Vagina (tissue), 2 donors: ENCODE data around the gene FBL. TPM values are rescaled to one million over a fixed set of nuclear protein-coding genes. Genes with fewer than 3 reads are reported as not detected.
"Not testable (repeated sequence)": the region's sequence is repeated elsewhere in the genome, so short reads cannot be mapped to it uniquely, and the experiment has no call there.

Experiments used
- DNase-seq, 2 donors: peaks; one replicate each; pipeline ENCODE4 v3.0.0-alpha.2; 2017; ENCODE audit errors: extremely low spot score in 2 of 2
- H3K27ac ChIP-seq: fragments of 200-600 bp; sonication (generic); one replicate; pipeline ENCODE4 v1.5.1; 2019
- H3K27me3 ChIP-seq: fragments of 200-600 bp; sonication (generic); one replicate; pipeline ENCODE4 v1.5.1; 2019
- H3K36me3 ChIP-seq, 2 donors: fragments of 200-600 bp; sonication (generic); one replicate each; pipeline ENCODE4 v1.5.1; 2017 to 2019
- H3K4me1 ChIP-seq: fragments of 200-600 bp; sonication (generic); one replicate; pipeline ENCODE4 v1.5.1; 2019
- H3K4me3 ChIP-seq, 2 donors: fragments of 200-600 bp; sonication (generic); 1 replicate in 1 of 2; 2 replicates in 1 of 2; pipeline ENCODE4 v1.5.1; 2016 to 2019
- H3K9me3 ChIP-seq: fragments of 200-600 bp; sonication (generic); one replicate; pipeline ENCODE4 v1.5.1; 2019
- CTCF ChIP-seq, 3 experiments: fragments of 450-650 bp in 2 of 3; fragments of 200-600 bp in 1 of 3; sonication (generic) in 1 of 3; IDR thresholded peaks; one replicate each; pipeline ENCODE4 v1.5.1; 2017 to 2019; ENCODE audit warnings: antibody characterized with exemption in 3 of 3, mild to moderate bottlenecking in 2 of 3, moderate library complexity in 2 of 3
- POLR2A ChIP-seq, 2 donors: fragments of 450-650 bp; IDR thresholded peaks; one replicate each; pipeline ENCODE4 v1.6.1; 2017; ENCODE audit warnings: antibody characterized with exemption in 2 of 2, mild to moderate bottlenecking in 2 of 2, moderate library complexity in 2 of 2
- POLR2AphosphoS5 ChIP-seq, 2 donors: sonication (generic); formaldehyde crosslinking; IDR thresholded peaks; one replicate each; pipeline ENCODE4 v1.9.0; 2017; ENCODE audit warnings: antibody characterized with exemption in 2 of 2, mild to moderate bottlenecking in 2 of 2, low read depth in 1 of 2; ENCODE audit not compliant: insufficient read depth in 1 of 2
- intact Hi-C: fragments of 100-400 bp; cut with DNase I; formaldehyde crosslinking; loops from one replicate; pipeline ENCODE4 v1.15.1; 2023
- total RNA-seq: library from RNA; depleted of rRNA; stranded (reverse); fragments of >200 nt; gene quantifications from one replicate; pipeline ENCODE4 v1.2.3, GENCODE V29; 2016

The FBL gene
- total RNA-seq, 1 donor from 2014 or later, result 180 TPM

GRCh38 chr19:39816287-39817048 lies 29.7 kb downstream of the FBL start:
- Histone ChIP-seq H3K36me3 (no peaks in the 10 kb centered on the region), H3K27ac (no peak overlapping the region), H3K4me1 (no peaks in the 10 kb centered on the region), H3K27me3 (no peaks in the 10 kb centered on the region), H3K4me3 (no peak overlapping the region), H3K9me3 (no peaks in the 10 kb centered on the region)
- intact Hi-C loops, result no loop called here
- no peak for TF ChIP-seq CTCF (IDR thresholded peaks at IDR 0.05)
- no peak for TF ChIP-seq POLR2AphosphoS5 (IDR thresholded peaks at IDR 0.05; ENCODE audit: insufficient read depth in 1 of 2, low read depth in 1 of 2)
- no peak for TF ChIP-seq POLR2A (IDR thresholded peaks at IDR 0.05)
- DNase-seq, result no peak

- TF ChIP-seq POLR2AphosphoS5 (IDR thresholded peaks at IDR 0.05; ENCODE audit: insufficient read depth in 1 of 2, low read depth in 1 of 2) (no peak), POLR2A (IDR thresholded peaks at IDR 0.05) (no peak), CTCF (IDR thresholded peaks at IDR 0.05) (no peak)
- H3K36me3 ChIP-seq, result no peaks in the 10 kb centered on the region
- H3K9me3 ChIP-seq, result no peaks in the 10 kb centered on the region
- intact Hi-C loops, result no loop called here
- DNase-seq, result no peak
- H3K4me3 ChIP-seq, result no peak overlapping the region
- no peak overlapping the region for H3K27ac ChIP-seq
- no peaks in the 10 kb centered on the region for H3K4me1 ChIP-seq
- H3K27me3 ChIP-seq, result no peaks in the 10 kb centered on the region
These were observed 31.6 kb downstream of the FBL start for GRCh38 chr19:39814595-39814994.

DNA sequence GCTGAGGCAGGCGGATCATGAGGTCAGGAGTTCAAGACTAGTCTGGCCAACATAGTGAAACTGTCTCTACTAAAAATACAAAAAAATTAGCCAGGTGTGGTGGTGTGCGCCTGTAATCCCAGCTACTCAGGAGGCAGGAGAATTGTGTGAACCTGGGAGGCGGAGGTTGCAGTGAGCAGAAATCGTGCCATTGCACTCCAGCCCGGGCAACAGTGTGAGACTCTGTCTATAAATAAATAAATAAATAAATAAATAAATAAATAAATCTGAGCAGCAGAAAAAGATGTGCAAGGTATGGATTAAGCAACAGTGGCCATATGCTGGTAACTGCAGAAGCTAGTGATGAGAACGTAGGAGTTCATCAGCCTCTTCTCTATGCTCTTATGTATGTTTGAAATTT lies 32.1 kb downstream of the FBL start:
- H3K4me3 ChIP-seq, intact Hi-C loops, H3K9me3 ChIP-seq, H3K27ac ChIP-seq, H3K27me3 ChIP-seq, H3K4me1 ChIP-seq, DNase-seq, H3K36me3 ChIP-seq: not testable (repeated sequence)

- no peaks in the 10 kb centered on the region for H3K4me1 ChIP-seq
- no peak for DNase-seq
- TF ChIP-seq POLR2AphosphoS5 (IDR thresholded peaks at IDR 0.05; ENCODE audit: insufficient read depth in 1 of 2, low read depth in 1 of 2) (no peak), CTCF (IDR thresholded peaks at IDR 0.05) (no peak), POLR2A (IDR thresholded peaks at IDR 0.05) (no peak)
- intact Hi-C loops, result no loop called here
- no peaks in the 10 kb centered on the region for H3K27me3 ChIP-seq
- no peaks in the 10 kb centered on the region for H3K9me3 ChIP-seq
- H3K27ac ChIP-seq, result no peak overlapping the region
- no peak overlapping the region for H3K4me3 ChIP-seq
- no peaks in the 10 kb centered on the region for H3K36me3 ChIP-seq
These were observed 32.8 kb downstream of the FBL start for GRCh38 chr19:39813264-39813993.

- Histone ChIP-seq H3K27me3 (no peaks in the 10 kb centered on the region), H3K27ac (no peak overlapping the region), H3K36me3 (no peaks in the 10 kb centered on the region), H3K4me3 (no peak overlapping the region), H3K9me3 (no peaks in the 10 kb centered on the region), H3K4me1 (no peaks in the 10 kb centered on the region)
- intact Hi-C loops, result no loop called here
- DNase-seq, result no peak
- TF ChIP-seq POLR2AphosphoS5 (IDR thresholded peaks at IDR 0.05; ENCODE audit: insufficient read depth in 1 of 2, low read depth in 1 of 2) (no peak), POLR2A (IDR thresholded peaks at IDR 0.05) (no peak), CTCF (IDR thresholded peaks at IDR 0.05) (no peak)
These were observed 35.1 kb downstream of the FBL start for GRCh38 chr19:39811064-39811463.
